Measurements from ENCODE around the gene SKIC8.

Gene SKIC8

GRCh38 chr15:78291052-78291451 is 8.4 kb downstream of the SKIC8 start:
- no peak for DNase-seq

GRCh38 chr15:78290222-78290621 is 9.2 kb downstream of the SKIC8 start:
- no peak for DNase-seq

GRCh38 chr15:78284758-78285157 is 14.7 kb downstream of the SKIC8 start:
- no peak for DNase-seq

- no peak for DNase-seq
Measured at GRCh38 chr15:78282324-78282723, 17.1 kb downstream of the SKIC8 start.

- no peak for DNase-seq
Measured at GRCh38 chr15:78280319-78281072, 18.9 kb downstream of the SKIC8 start.

- DNase-seq, result no peak
Measured at GRCh38 chr15:78276064-78276943, 23.1 kb downstream of the SKIC8 start.

GRCh38 chr15:78274994-78275393 is 24.4 kb downstream of the SKIC8 start:
- no peak for DNase-seq

GRCh38 chr15:78272776-78273175 is 26.6 kb downstream of the SKIC8 start:
- no peak for DNase-seq

- DNase-seq, result no peak
Measured at GRCh38 chr15:78272316-78272715, 27.1 kb downstream of the SKIC8 start.

- no peak for DNase-seq
Measured at GRCh38 chr15:78266806-78267205, 32.6 kb downstream of the SKIC8 start.

- DNase-seq, result no peak
Measured at GRCh38 chr15:78266229-78266628, 33.2 kb downstream of the SKIC8 start.

- no peak for DNase-seq
Measured at GRCh38 chr15:78265752-78266224, 33.6 kb downstream of the SKIC8 start.

- DNase-seq, result no peak
Measured at GRCh38 chr15:78265137-78265460, 34.3 kb downstream of the SKIC8 start.

- no peak for DNase-seq
Measured at GRCh38 chr15:78264304-78265136, 34.9 kb downstream of the SKIC8 start, which contains the start of gene DNAJA4. TSS of gene DNAJA4 (plus strand) at chr15:78264562. CDS start at chr15:78264764, 202 bp downstream.

GRCh38 chr15:78263907-78264303 is 35.5 kb downstream of the SKIC8 start:
- no peak for DNase-seq

- no peak for DNase-seq
Measured at GRCh38 chr15:78263351-78263781, 36.0 kb downstream of the SKIC8 start.

GRCh38 chr15:78261062-78261461 is 38.3 kb downstream of the SKIC8 start:
- no peak for DNase-seq

GRCh38 chr15:78260489-78260888 is 38.9 kb downstream of the SKIC8 start:
- no peak for DNase-seq

GRCh38 chr15:78259232-78259631 is 40.2 kb downstream of the SKIC8 start:
- no peak for DNase-seq

- no peak for DNase-seq
Measured at GRCh38 chr15:78257681-78258080, 41.7 kb downstream of the SKIC8 start.

- DNase-seq, result no peak
Measured at GRCh38 chr15:78256044-78256437, 43.4 kb downstream of the SKIC8 start.

GRCh38 chr15:78255421-78256043 is 43.9 kb downstream of the SKIC8 start:
- no peak for DNase-seq

GRCh38 chr15:78251136-78251535 is 48.3 kb downstream of the SKIC8 start:
- no peak for DNase-seq
